H9 (cell line): Measurements from ENCODE around the gene NDUFA1. TPM values are rescaled to one million over a fixed set of nuclear protein-coding genes. Genes with fewer than 3 reads are reported as not detected.

Experiments used
- DNase-seq: peaks from one replicate; pipeline ENCODE4 v3.0.0-alpha.2; 2017
- H2AFZ ChIP-seq: one replicate; pipeline ENCODE4 v1.6.1; 2013; ENCODE audit warnings: mild to moderate bottlenecking, low read length, control low read depth, moderate library complexity
- H2AK5ac ChIP-seq: 2 replicates; pipeline ENCODE4 v1.6.1; 2013; ENCODE audit warnings: low read length, control low read depth, mixed read lengths; ENCODE audit not compliant: insufficient read length
- H2BK120ac ChIP-seq: one replicate; pipeline ENCODE4 v1.6.1; 2013; ENCODE audit warnings: low read depth, mild to moderate bottlenecking, low read length, control low read depth, inconsistent platforms; ENCODE audit not compliant: poor library complexity, severe bottlenecking
- H2BK12ac ChIP-seq: 2 replicates; pipeline ENCODE4 v1.6.1; 2013; ENCODE audit warnings: low read length, control low read depth, mixed read lengths, low read depth; ENCODE audit not compliant: insufficient read length
- H2BK15ac ChIP-seq: 2 replicates; pipeline ENCODE4 v1.6.1; 2013; ENCODE audit warnings: low read depth, low read length, control low read depth
- H2BK20ac ChIP-seq: one replicate; pipeline ENCODE4 v1.6.1; 2013; ENCODE audit warnings: low read depth, mild to moderate bottlenecking, low read length, control low read depth, inconsistent platforms; ENCODE audit not compliant: poor library complexity, severe bottlenecking
- H2BK5ac ChIP-seq: 2 replicates; pipeline ENCODE4 v1.6.1; 2013; ENCODE audit warnings: low read length, control low read depth, mixed read lengths; ENCODE audit not compliant: insufficient read length
- H3K14ac ChIP-seq: 2 replicates; pipeline ENCODE4 v1.6.1; 2013; ENCODE audit warnings: low read length, control low read depth; ENCODE audit not compliant: insufficient read depth
- H3K18ac ChIP-seq: 2 replicates; pipeline ENCODE4 v1.6.1; 2013; ENCODE audit warnings: low read depth, mild to moderate bottlenecking, mixed read lengths, low read length, control low read depth; ENCODE audit not compliant: insufficient read length
- H3K23ac ChIP-seq: 2 replicates; pipeline ENCODE4 v1.6.1; 2013; ENCODE audit warnings: low read length, control low read depth, mixed read lengths, low read depth; ENCODE audit not compliant: insufficient read length
- H3K23me2 ChIP-seq: 2 replicates; pipeline ENCODE4 v1.6.1; 2013; ENCODE audit warnings: low read depth, mild to moderate bottlenecking, mixed read lengths, low read length, control low read depth; ENCODE audit not compliant: insufficient read length, poor library complexity, severe bottlenecking
- H3K27ac ChIP-seq: 2 replicates; pipeline ENCODE4 v1.5.1; 2013; ENCODE audit warnings: low read length, control low read depth, mixed read lengths, low read depth; ENCODE audit not compliant: insufficient read length
- H3K27me3 ChIP-seq: 2 replicates; pipeline ENCODE4 v1.6.1; 2013; ENCODE audit warnings: low read length, control low read depth, inconsistent platforms; ENCODE audit not compliant: insufficient read depth
- H3K4ac ChIP-seq: 2 replicates; pipeline ENCODE4 v1.6.1; 2013; ENCODE audit warnings: low read depth, mild to moderate bottlenecking, control low read depth, inconsistent platforms, low read length, moderate library complexity
- H3K4me1 ChIP-seq: 2 replicates; pipeline ENCODE4 v1.6.1; 2013; ENCODE audit warnings: low read length, control low read depth, inconsistent platforms; ENCODE audit not compliant: insufficient read depth
- H3K4me2 ChIP-seq: 2 replicates; pipeline ENCODE4 v1.6.1; 2013; ENCODE audit warnings: low read length, control low read depth, mixed read lengths; ENCODE audit not compliant: insufficient read length, insufficient read depth
- H3K56ac ChIP-seq: 2 replicates; pipeline ENCODE4 v1.6.1; 2013; ENCODE audit warnings: low read depth, mild to moderate bottlenecking, mixed read lengths, low read length, control low read depth; ENCODE audit not compliant: insufficient read length
- H3K79me1 ChIP-seq: 2 replicates; pipeline ENCODE4 v1.6.1; 2013; ENCODE audit warnings: low read depth, mild to moderate bottlenecking, moderate library complexity, low read length, control low read depth, inconsistent platforms; ENCODE audit not compliant: insufficient read depth, poor library complexity, severe bottlenecking
- H3K79me2 ChIP-seq: 2 replicates; pipeline ENCODE4 v1.6.1; 2013; ENCODE audit warnings: low read length, control low read depth, inconsistent platforms; ENCODE audit not compliant: insufficient read depth
- H3K9ac ChIP-seq: 2 replicates; pipeline ENCODE4 v1.6.1; 2013; ENCODE audit warnings: low read length, control low read depth, mixed read lengths; ENCODE audit not compliant: insufficient read length; ENCODE audit errors: extremely low read depth
- H3K9me3 ChIP-seq: one replicate; pipeline ENCODE4 v1.6.1; 2013; ENCODE audit warnings: low read depth, low read length, inconsistent platforms; ENCODE audit not compliant: control insufficient read depth
- H3T11ph ChIP-seq: one replicate; pipeline ENCODE4 v1.6.1; 2013; ENCODE audit warnings: mild to moderate bottlenecking, low read length, control low read depth, inconsistent platforms
- H4K20me1 ChIP-seq: one replicate; pipeline ENCODE4 v1.6.1; 2013; ENCODE audit not compliant: control insufficient read depth, insufficient read length, insufficient read depth
- H4K5ac ChIP-seq: 2 replicates; pipeline ENCODE4 v1.6.1; 2013; ENCODE audit warnings: low read depth, mild to moderate bottlenecking, mixed read lengths, low read length, control low read depth; ENCODE audit not compliant: insufficient read length
- H4K8ac ChIP-seq: replicated peaks from 2 replicates; pipeline ENCODE4 v1.6.1; 2013; ENCODE audit warnings: low read length, control low read depth, mixed read lengths, low read depth; ENCODE audit not compliant: insufficient read length
- H4K91ac ChIP-seq: 2 replicates; pipeline ENCODE4 v1.6.1; 2013; ENCODE audit warnings: low read depth, mild to moderate bottlenecking, moderate library complexity, mixed read lengths, low read length, control low read depth; ENCODE audit not compliant: insufficient read length
- H3K27ac Mint-ChIP-seq, 3 experiments: 2 replicates in 2 of 3; 3 replicates in 1 of 3; pipeline ENCODE4 v1.8.0; 2020 to 2021; ENCODE audit warnings: mixed read lengths in 3 of 3, mild to moderate bottlenecking in 1 of 3, moderate library complexity in 1 of 3
- H3K27me3 Mint-ChIP-seq: 2 replicates; pipeline ENCODE4 v1.8.0; 2021; ENCODE audit warnings: low read depth, mild to moderate bottlenecking, moderate library complexity, mixed read lengths
- H3K36me3 Mint-ChIP-seq, 3 experiments: 2 replicates in 2 of 3; 3 replicates in 1 of 3; pipeline ENCODE4 v1.8.0; 2020 to 2021; ENCODE audit warnings: low read depth in 3 of 3, mixed read lengths in 3 of 3; ENCODE audit not compliant: insufficient read depth in 1 of 3
- H3K4me1 Mint-ChIP-seq, 2 experiments: 2 replicates each; pipeline ENCODE4 v1.8.0; 2020; ENCODE audit warnings: mixed read lengths in 2 of 2
- H3K4me3 Mint-ChIP-seq, 2 experiments: 2 replicates in 1 of 2; 3 replicates in 1 of 2; pipeline ENCODE4 v1.8.0; 2020 to 2021; ENCODE audit warnings: mild to moderate bottlenecking in 2 of 2, mixed read lengths in 2 of 2, moderate library complexity in 1 of 2
- H3K9me3 Mint-ChIP-seq, 2 experiments: 2 replicates in 1 of 2; 3 replicates in 1 of 2; pipeline ENCODE4 v1.8.0; 2020; ENCODE audit warnings: mild to moderate bottlenecking in 2 of 2, mixed read lengths in 2 of 2, moderate library complexity in 1 of 2
- CTCF ChIP-seq: fragments of 200-600 bp; sonication (generic); conservative IDR thresholded peaks from 3 replicates; pipeline ENCODE4 v1.8.0; 2021; ENCODE audit warnings: antibody characterized with exemption, mild to moderate bottlenecking
- WGBS: extraction: QIAGEN DNeasy Blood & Tissue Kit; methylation state at CpG from one replicate; pipeline ENCODE4 v1.1.7; 2013; ENCODE audit warnings: missing lambda C conversion rate, low lambda C conversion rate, mixed read lengths; ENCODE audit not compliant: insufficient read length; ENCODE audit errors: extremely low coverage; 5-methylcytosine and 5-hydroxymethylcytosine counted together
- total RNA-seq: library from RNA; stranded (reverse); gene quantifications from 2 replicates; pipeline ENCODE4 v1.2.1, GENCODE V29; 2021

The NDUFA1 gene
- total RNA-seq, 1 experiment from 2014 or later, result 69.4 TPM

DNA sequence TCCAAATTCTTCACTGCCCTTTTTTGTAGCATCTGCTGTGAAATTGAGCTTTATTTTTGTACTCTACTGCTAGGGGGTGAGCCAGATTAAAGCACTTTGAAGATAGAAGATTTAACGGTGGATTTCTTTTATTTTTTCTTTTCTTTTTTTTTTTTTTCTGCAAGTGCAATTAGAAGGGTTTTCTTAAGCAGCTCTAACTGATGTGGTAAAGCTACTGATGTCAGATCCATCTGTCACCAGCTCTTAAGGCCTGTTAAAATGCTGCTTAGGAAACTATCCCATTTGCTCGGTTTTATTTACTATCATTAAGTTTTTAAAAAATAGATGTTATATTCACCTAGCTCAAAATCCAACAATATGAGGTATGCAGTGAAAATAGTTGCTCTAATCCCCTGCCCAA is 7.1 kb downstream of the NDUFA1 start:
- Mint-ChIP-seq H3K4me1 (peaks cover 0 to 4% of the 10 kb centered on the region in 2 experiments; a peak in 1 of 4 replicates), H3K9me3 (peaks cover 57 to 61% of the 10 kb centered on the region in 2 experiments), H3K27me3 (no peaks in the 10 kb centered on the region; the same call in none of the 2 replicates), H3K27ac (no peak overlapping the region), H3K36me3 (peaks cover 4 to 24% (median 13%) of the 10 kb centered on the region in 3 experiments; a peak in 6 of 7 replicates), H3K4me3 (no peak overlapping the region)
- Histone ChIP-seq H3K79me2 (no peaks in the 10 kb centered on the region), H3K4ac (no peak overlapping the region), H3T11ph (no peak overlapping the region), H4K5ac (no peak overlapping the region), H2BK120ac (no peak overlapping the region), H2BK5ac (no peak overlapping the region), H2AFZ (no peak overlapping the region), H3K56ac (no peak overlapping the region), H2AK5ac (no peak overlapping the region), H3K4me1 (no peaks in the 10 kb centered on the region), H4K20me1 (no peaks in the 10 kb centered on the region), H3K79me1 (no peaks in the 10 kb centered on the region), H2BK12ac (no peak overlapping the region), H3K4me2 (no peak overlapping the region), H3K9me3 (peaks cover 14% of the 10 kb centered on the region), H4K91ac (no peak overlapping the region), H3K23ac (no peak overlapping the region), H3K18ac (no peak overlapping the region), H3K27ac (no peak overlapping the region), H3K23me2 (no peaks in the 10 kb centered on the region), H4K8ac (no peak overlapping the region), H3K9ac (no peak overlapping the region), H2BK20ac (no peak overlapping the region), H3K14ac (no peak overlapping the region), H3K27me3 (no peaks in the 10 kb centered on the region), H2BK15ac (no peak overlapping the region)
- WGBS, result no CpG with 5 or more reads among the region's 2 CpGs
- TF ChIP-seq CTCF, result no peak
- no peak for DNase-seq
